COLO829 (cell line): Measurements from ENCODE around the gene SLC25A22.

Experiments
- DNase-seq: peaks from one replicate; pipeline ENCODE4 v3.0.0; 2012; ENCODE audit warnings: low spot score

The SLC25A22 gene

GRCh38 chr11:798093-798713 is at the start of gene SLC25A22:
Gene SLC25A22 (minus strand): TSS chr11:798281. CDS start chr11:795006, 3,275 bp downstream.
- DNase-seq = peak; percentile 84

- DNase-seq = no peak
Observed at GRCh38 chr11:847876-848275, 49.8 kb upstream of the SLC25A22 start.

GRCh38 chr11:846496-847098 is 48.5 kb upstream of the SLC25A22 start:
- DNase-seq = no peak

GRCh38 chr11:845872-846495 is 47.9 kb upstream of the SLC25A22 start:
- DNase-seq = no peak

GRCh38 chr11:844693-845644 is 46.9 kb upstream of the SLC25A22 start:
- DNase-seq = peak; percentile 82

GRCh38 chr11:843818-844692 is 46.0 kb upstream of the SLC25A22 start:
- DNase-seq = peak; percentile 78

- DNase-seq = no peak
Observed at GRCh38 chr11:843086-843734, 45.1 kb upstream of the SLC25A22 start.

- peak; percentile 86 for DNase-seq
Observed at GRCh38 chr11:842370-843002, 44.4 kb upstream of the SLC25A22 start, which contains the start of the genes POLR2L and TSPAN4. Gene POLR2L (minus strand): TSS chr11:842529. CDS start chr11:842508, 21 bp downstream. Gene TSPAN4 (plus strand): TSS chr11:842852. CDS start chr11:850305, 7,453 bp downstream.

GRCh38 chr11:841981-842369 is 43.9 kb upstream of the SLC25A22 start:
- no peak for DNase-seq

GRCh38 chr11:839875-840617 is 42.0 kb upstream of the SLC25A22 start:
- no peak for DNase-seq

- no peak for DNase-seq
Observed at GRCh38 chr11:839280-839623, 41.2 kb upstream of the SLC25A22 start.

- no peak for DNase-seq
Observed at GRCh38 chr11:838441-839279, 40.6 kb upstream of the SLC25A22 start.

GRCh38 chr11:837990-838307 is 39.9 kb upstream of the SLC25A22 start:
- DNase-seq = no peak

GRCh38 chr11:837189-837989 is 39.3 kb upstream of the SLC25A22 start:
- no peak for DNase-seq

- DNase-seq = no peak
Observed at GRCh38 chr11:836700-837099, 38.6 kb upstream of the SLC25A22 start.

- no peak for DNase-seq
Observed at GRCh38 chr11:836274-836673, 38.2 kb upstream of the SLC25A22 start.

GRCh38 chr11:834371-835316 is 36.6 kb upstream of the SLC25A22 start:
- no peak for DNase-seq
